ENCODE results near the gene SLC39A11. TPM values are rescaled to one million over a fixed set of nuclear protein-coding genes. Genes with fewer than 3 reads are reported as not detected.

Gene SLC39A11
- total RNA-seq, 1 experiment from 2014 or later, result 57.1 TPM

- no peaks in the 10 kb centered on the region for H3F3A ChIP-seq (ENCODE audit: insufficient read depth, low read depth)
- no TSS peak for BruUV-seq (replicated peaks)
- H4K20me1 ChIP-seq (ENCODE audit: insufficient read depth), result no peaks in the 10 kb centered on the region
- H3K9me3 ChIP-seq (ENCODE audit: insufficient read depth, low read depth), result no peaks in the 10 kb centered on the region
- H3K27ac ChIP-seq, result no peak overlapping the region
- H3K4me1 ChIP-seq (replicated peaks; ENCODE audit: insufficient read depth), result no peaks in the 10 kb centered on the region
- H3K27me3 ChIP-seq (ENCODE audit: insufficient read depth, low read depth), result no peaks in the 10 kb centered on the region
- intact Hi-C loops (cut with micrococcal nuclease; ENCODE audit: unreplicated experiment), result no loop called here
- ChIA-PET CTCF (interaction anchor here (0.6 kb wide), 1 partner anchor 34 kb away, joined by 3 read pairs; the partner anchor contains the start of gene SSTR2), POLR2A (ENCODE audit: unreplicated experiment) (interaction anchor here (0.6 kb wide), 1 partner anchor 185 kb away, joined by 3 read pairs; no protein-coding TSS in a partner anchor)
- no peak overlapping the region for H2AFZ ChIP-seq
- DNase-seq, result no peak
- TF ChIP-seq EZH2 (IDR thresholded peaks at IDR 0.05; ENCODE audit: low read depth), result no peak
- no peak for TF ChIP-seq CTCF (conservative IDR thresholded peaks at IDR 0.05)
- no peaks in the 10 kb centered on the region for H3K9me2 ChIP-seq (ENCODE audit: insufficient read depth)
- no peak overlapping the region for H3K4me3 ChIP-seq
- no peaks in the 10 kb centered on the region for H3K36me3 ChIP-seq (ENCODE audit: low read depth)
- no peaks in the 10 kb centered on the region for H3K79me2 ChIP-seq (ENCODE audit: low read depth)
- H3K4me2 ChIP-seq, result no peak overlapping the region
Observed at GRCh38 chr17:73130977-73131376, 38.5 kb upstream of the SLC39A11 start.

GRCh38 chr17:73128496-73128895 is 36.0 kb upstream of the SLC39A11 start:
- Histone ChIP-seq H3K27me3 (ENCODE audit: insufficient read depth, low read depth) (no peaks in the 10 kb centered on the region), H3K9me3 (ENCODE audit: insufficient read depth, low read depth) (no peaks in the 10 kb centered on the region), H2AFZ (no peak overlapping the region), H3K36me3 (ENCODE audit: low read depth) (no peaks in the 10 kb centered on the region), H3K9me2 (ENCODE audit: insufficient read depth) (no peaks in the 10 kb centered on the region), H3K79me2 (ENCODE audit: low read depth) (no peaks in the 10 kb centered on the region), H3K27ac (no peak overlapping the region), H3F3A (ENCODE audit: insufficient read depth, low read depth) (no peaks in the 10 kb centered on the region), H4K20me1 (ENCODE audit: insufficient read depth) (no peaks in the 10 kb centered on the region), H3K4me2 (no peak overlapping the region), H3K4me3 (no peak overlapping the region), H3K4me1 (replicated peaks; ENCODE audit: insufficient read depth) (no peaks in the 10 kb centered on the region)
- DNase-seq, result no peak
- ChIA-PET POLR2A (ENCODE audit: unreplicated experiment) (no interaction called here), CTCF (no interaction called here)
- no TSS peak for BruUV-seq (replicated peaks)
- intact Hi-C loops (cut with micrococcal nuclease; ENCODE audit: unreplicated experiment), result no loop called here
- TF ChIP-seq CTCF (conservative IDR thresholded peaks at IDR 0.05) (no peak), EZH2 (IDR thresholded peaks at IDR 0.05; ENCODE audit: low read depth) (no peak)

- H3K4me1 ChIP-seq (replicated peaks; ENCODE audit: insufficient read depth), result no peaks in the 10 kb centered on the region
- BruUV-seq (replicated peaks), result no TSS peak
- no peaks in the 10 kb centered on the region for H3K79me2 ChIP-seq (ENCODE audit: low read depth)
- no peaks in the 10 kb centered on the region for H3K27me3 ChIP-seq (ENCODE audit: insufficient read depth, low read depth)
- ChIA-PET POLR2A (ENCODE audit: unreplicated experiment) (no interaction called here), CTCF (interaction anchor here (0.7 kb wide), 1 partner anchor 16 kb away, joined by 3 read pairs; no protein-coding TSS in a partner anchor)
- no peak overlapping the region for H2AFZ ChIP-seq
- H3K36me3 ChIP-seq (ENCODE audit: low read depth), result no peaks in the 10 kb centered on the region
- no peaks in the 10 kb centered on the region for H4K20me1 ChIP-seq (ENCODE audit: insufficient read depth)
- H3K9me2 ChIP-seq (ENCODE audit: insufficient read depth), result no peaks in the 10 kb centered on the region
- no peak for DNase-seq
- no peaks in the 10 kb centered on the region for H3K9me3 ChIP-seq (ENCODE audit: insufficient read depth, low read depth)
- no peak overlapping the region for H3K4me2 ChIP-seq
- intact Hi-C loops (cut with micrococcal nuclease; ENCODE audit: unreplicated experiment), result no loop called here
- H3K27ac ChIP-seq, result no peak overlapping the region
- no peak overlapping the region for H3K4me3 ChIP-seq
- H3F3A ChIP-seq (ENCODE audit: insufficient read depth, low read depth), result no peaks in the 10 kb centered on the region
- TF ChIP-seq CTCF (conservative IDR thresholded peaks at IDR 0.05) (no peak; the same call in 1 of the 2 replicates), EZH2 (IDR thresholded peaks at IDR 0.05; ENCODE audit: low read depth) (no peak)
Observed at GRCh38 chr17:73126716-73127473, 34.4 kb upstream of the SLC39A11 start.

All from PC-9 (cell line).